SK-N-SH (cell line): ENCODE data around the gene HTRA3. TPM values are rescaled to one million over a fixed set of nuclear protein-coding genes. Genes with fewer than 3 reads are reported as not detected.
"Not testable (repeated sequence)": the region's sequence is repeated elsewhere in the genome, so short reads cannot be mapped to it uniquely, and the experiment has no call there.

Source experiments
- CTCF ChIA-PET: fragments of 300-600, 350-600 bp; formaldehyde crosslinking; extraction: SDS; loops from one replicate; lab custom pipeline; 2021; lab: Yijun Ruan, JAX
- POLR2A ChIA-PET: fragments of 350-600 bp; sonication (Branson Sonifier 250); formaldehyde crosslinking; extraction: SDS; loops from one replicate; lab custom pipeline; 2020; ENCODE audit warnings: antibody characterized with exemption, inconsistent platforms; lab: Yijun Ruan, JAX
- DNase-seq: peaks from one replicate; pipeline ENCODE4 v3.0.0; 2012
- H2AFZ ChIP-seq: fragments of 200-600 bp; sonication (generic); 2 replicates; pipeline ENCODE4 v1.8.1; 2016; ENCODE audit warnings: antibody characterized with exemption, mild to moderate bottlenecking, low read depth
- H3F3A ChIP-seq: fragments of 200-600 bp; sonication (generic); replicated peaks from 2 replicates; pipeline ENCODE3; 2016; ENCODE audit warnings: antibody characterized with exemption, mild to moderate bottlenecking; ENCODE audit not compliant: insufficient read depth
- H3K27ac ChIP-seq, 2 experiments: fragments of 200-500 bp in 1 of 2; fragments of 200-600 bp in 1 of 2; sonication (Bioruptor generic) in 1 of 2; sonication (generic), shearing (Covaris generic) in 1 of 2; 2 replicates each; pipeline versions ENCODE4 v1.5.1 to v1.6.1; 2014 to 2016; ENCODE audit warnings: low read depth in 2 of 2, inconsistent platforms in 1 of 2, low read length in 1 of 2, mild to moderate bottlenecking in 1 of 2, mixed read lengths in 1 of 2
- H3K27me3 ChIP-seq: fragments of 200-600 bp; sonication (generic), shearing (Covaris generic); 2 replicates; pipeline ENCODE4 v1.6.1; 2016; ENCODE audit warnings: mixed run types; ENCODE audit not compliant: insufficient read depth
- H3K36me3 ChIP-seq, 2 experiments: fragments of 200-500 bp in 1 of 2; fragments of 200-600 bp in 1 of 2; sonication (Bioruptor generic) in 1 of 2; sonication (generic) in 1 of 2; replicated peaks in 1 of 2; 2 replicates each; pipeline versions ENCODE3 to v1.5.1; 2014 to 2016; ENCODE audit warnings: low read length in 1 of 2, mild to moderate bottlenecking in 1 of 2; ENCODE audit not compliant: insufficient read depth in 2 of 2, control insufficient read depth in 1 of 2
- H3K4me1 ChIP-seq, 2 experiments: fragments of 200-500 bp in 1 of 2; fragments of 200-600 bp in 1 of 2; sonication (Bioruptor generic) in 1 of 2; sonication (generic), shearing (Covaris generic) in 1 of 2; 2 replicates each; pipeline versions ENCODE4 v1.5.1 to v1.6.1; 2014 to 2016; ENCODE audit warnings: low read depth in 1 of 2, low read length in 1 of 2, mixed run types in 1 of 2; ENCODE audit not compliant: insufficient read depth in 2 of 2, control insufficient read depth in 1 of 2
- H3K4me2 ChIP-seq: fragments of 200-600 bp; sonication (generic), shearing (Covaris generic); 2 replicates; pipeline ENCODE4 v1.6.1; 2017; ENCODE audit warnings: mixed run types
- H3K4me3 ChIP-seq, 2 experiments: fragments of 200-500 bp in 1 of 2; fragments of 200-600 bp in 1 of 2; sonication (Bioruptor generic) in 1 of 2; sonication (generic), shearing (Covaris generic) in 1 of 2; 2 replicates each; pipeline versions ENCODE4 v1.5.1 to v1.8.1; 2014 to 2016; ENCODE audit warnings: low read depth in 2 of 2, inconsistent platforms in 1 of 2, low read length in 1 of 2, mild to moderate bottlenecking in 1 of 2, mixed read lengths in 1 of 2, moderate library complexity in 1 of 2
- H3K79me2 ChIP-seq: fragments of 200-600 bp; sonication (generic); 2 replicates; pipeline ENCODE4 v1.8.1; 2017; ENCODE audit warnings: mild to moderate bottlenecking; ENCODE audit not compliant: insufficient read depth
- H3K9ac ChIP-seq: fragments of 200-600 bp; sonication (generic); 2 replicates; pipeline ENCODE4 v1.6.1; 2017; ENCODE audit warnings: mixed run types
- H3K9me2 ChIP-seq: fragments of 200-600 bp; sonication (generic); 2 replicates; pipeline ENCODE4 v1.6.1; 2017; ENCODE audit warnings: mixed run types
- H3K9me3 ChIP-seq: fragments of 200-600 bp; sonication (generic); 2 replicates; pipeline ENCODE4 v1.6.1; 2017; ENCODE audit warnings: mixed run types, mild to moderate bottlenecking, moderate library complexity
- H4K20me1 ChIP-seq: fragments of 200-600 bp; sonication (generic); 2 replicates; pipeline ENCODE4 v1.6.1; 2017; ENCODE audit warnings: mild to moderate bottlenecking, mixed run types; ENCODE audit not compliant: insufficient read depth
- EP300 ChIP-seq, 2 experiments: IDR thresholded peaks; 2 replicates each; pipeline versions ENCODE4 v1.4.0 to v1.6.1; 2012; ENCODE audit warnings: borderline replicate concordance in 1 of 2, low read depth in 1 of 2, low read length in 1 of 2
- FOXJ3 ChIP-seq: sonication (generic); formaldehyde crosslinking; IDR thresholded peaks from 2 replicates; pipeline ENCODE4 v1.5.1; 2020; ENCODE audit warnings: mild to moderate bottlenecking, missing genetic modification reagents
- GATA2 ChIP-seq: sonication (generic); formaldehyde crosslinking; IDR thresholded peaks from 2 replicates; pipeline ENCODE4 v1.5.0; 2020; ENCODE audit warnings: mild to moderate bottlenecking, missing genetic modification reagents
- MXI1 ChIP-seq: IDR thresholded peaks from 2 replicates; pipeline ENCODE4 v1.6.1; 2012; ENCODE audit warnings: mild to moderate bottlenecking, low read depth, low read length, improper control_type of control experiment
- RXRA ChIP-seq: IDR thresholded peaks from 2 replicates; pipeline ENCODE4 v1.4.0; 2012; ENCODE audit warnings: low read depth, mild to moderate bottlenecking, borderline replicate concordance
- SMC3 ChIP-seq: IDR thresholded peaks from 2 replicates; pipeline ENCODE4 v1.6.1; 2012; ENCODE audit warnings: low read depth, low read length, improper control_type of control experiment
- TAF1 ChIP-seq: IDR thresholded peaks from 2 replicates; pipeline ENCODE4 v1.6.1; 2012; ENCODE audit warnings: low read depth, mild to moderate bottlenecking, low read length, moderate library complexity, borderline replicate concordance
- WGBS: methylation state at CpG from one replicate; pipeline ENCODE4 v1.1.6; 2017; ENCODE audit warnings: low lambda C conversion rate; 5-methylcytosine and 5-hydroxymethylcytosine counted together
- polyA plus RNA-seq, 3 experiments: library from polyadenylated mRNA; depleted of rRNA; stranded (reverse); fragments of >200 nt; gene quantifications; 2 replicates each; pipeline ENCODE4 v1.2.3, GENCODE V29; 2012
- TF ChIP-seq, protein P1 (sequence below): IDR thresholded peaks from 2 replicates; pipeline ENCODE4 v1.6.1; 2012; ENCODE audit warnings: mild to moderate bottlenecking, low read depth, low read length, moderate library complexity

Gene HTRA3
- polyA plus RNA-seq, 1 of the 3 experiments (the other 2 are of a cell fraction), result 0.05 TPM

DNA sequence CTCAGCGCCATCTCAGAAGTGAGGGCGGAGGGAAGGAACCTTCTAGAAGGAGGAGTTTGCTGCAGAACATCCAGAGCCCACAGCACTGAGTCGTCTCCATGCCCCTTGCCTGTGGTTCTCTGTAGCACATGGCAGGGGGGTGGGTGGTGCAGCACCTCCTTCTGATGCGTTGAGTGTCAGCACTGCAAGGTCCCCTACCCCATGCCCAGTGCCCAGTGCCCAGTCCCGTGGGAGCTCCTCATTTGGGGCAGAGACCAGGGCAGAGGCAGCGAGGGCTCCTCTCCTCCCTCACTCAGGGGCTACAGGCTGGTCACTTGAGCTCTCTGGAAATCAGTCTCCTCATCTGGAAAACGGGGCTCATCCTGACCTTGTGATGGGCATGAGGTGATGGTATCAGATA, 78.1 kb downstream of the HTRA3 start (continued):
- TF ChIP-seq, protein P1, sequence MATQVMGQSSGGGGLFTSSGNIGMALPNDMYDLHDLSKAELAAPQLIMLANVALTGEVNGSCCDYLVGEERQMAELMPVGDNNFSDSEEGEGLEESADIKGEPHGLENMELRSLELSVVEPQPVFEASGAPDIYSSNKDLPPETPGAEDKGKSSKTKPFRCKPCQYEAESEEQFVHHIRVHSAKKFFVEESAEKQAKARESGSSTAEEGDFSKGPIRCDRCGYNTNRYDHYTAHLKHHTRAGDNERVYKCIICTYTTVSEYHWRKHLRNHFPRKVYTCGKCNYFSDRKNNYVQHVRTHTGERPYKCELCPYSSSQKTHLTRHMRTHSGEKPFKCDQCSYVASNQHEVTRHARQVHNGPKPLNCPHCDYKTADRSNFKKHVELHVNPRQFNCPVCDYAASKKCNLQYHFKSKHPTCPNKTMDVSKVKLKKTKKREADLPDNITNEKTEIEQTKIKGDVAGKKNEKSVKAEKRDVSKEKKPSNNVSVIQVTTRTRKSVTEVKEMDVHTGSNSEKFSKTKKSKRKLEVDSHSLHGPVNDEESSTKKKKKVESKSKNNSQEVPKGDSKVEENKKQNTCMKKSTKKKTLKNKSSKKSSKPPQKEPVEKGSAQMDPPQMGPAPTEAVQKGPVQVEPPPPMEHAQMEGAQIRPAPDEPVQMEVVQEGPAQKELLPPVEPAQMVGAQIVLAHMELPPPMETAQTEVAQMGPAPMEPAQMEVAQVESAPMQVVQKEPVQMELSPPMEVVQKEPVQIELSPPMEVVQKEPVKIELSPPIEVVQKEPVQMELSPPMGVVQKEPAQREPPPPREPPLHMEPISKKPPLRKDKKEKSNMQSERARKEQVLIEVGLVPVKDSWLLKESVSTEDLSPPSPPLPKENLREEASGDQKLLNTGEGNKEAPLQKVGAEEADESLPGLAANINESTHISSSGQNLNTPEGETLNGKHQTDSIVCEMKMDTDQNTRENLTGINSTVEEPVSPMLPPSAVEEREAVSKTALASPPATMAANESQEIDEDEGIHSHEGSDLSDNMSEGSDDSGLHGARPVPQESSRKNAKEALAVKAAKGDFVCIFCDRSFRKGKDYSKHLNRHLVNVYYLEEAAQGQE, result no peak

DNA sequence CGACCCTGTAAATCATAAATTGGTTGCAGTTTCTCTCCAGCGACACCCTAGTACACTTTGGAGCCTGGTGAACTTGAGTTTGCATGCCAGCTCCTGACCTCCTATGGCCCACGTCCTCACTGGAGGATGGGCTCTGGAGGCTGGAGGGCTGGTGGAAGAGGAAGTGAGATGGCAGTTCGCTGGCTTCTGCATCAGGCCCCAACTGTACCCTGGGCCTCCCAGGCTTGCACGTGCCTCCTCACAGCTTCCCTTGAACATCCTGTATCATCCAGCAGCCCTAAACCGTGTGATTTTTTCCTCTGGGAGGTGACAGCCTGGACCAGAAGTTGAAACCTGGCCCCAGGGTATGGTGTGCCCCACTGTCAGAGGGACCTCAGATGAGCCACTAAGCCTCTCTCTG, 78.5 kb downstream of the HTRA3 start:
- Histone ChIP-seq H4K20me1 (no peaks in the 10 kb centered on the region), H3K36me3 (no peaks in the 10 kb centered on the region), H3K27me3 (no peaks in the 10 kb centered on the region), H3K27ac (no peak overlapping the region), H3K9ac (no peak overlapping the region), H3K4me1 (peaks cover 0 to 7% of the 10 kb centered on the region in 2 experiments; a peak in 1 of 4 replicates), H3K4me2 (no peak overlapping the region), H2AFZ (no peak overlapping the region), H3K9me2 (no peaks in the 10 kb centered on the region), H3K4me3 (no peak overlapping the region), H3K9me3 (no peaks in the 10 kb centered on the region), H3K79me2 (no peaks in the 10 kb centered on the region), H3F3A (no peaks in the 10 kb centered on the region)
- no peak for TF ChIP-seq RXRA
- TF ChIP-seq TAF1, result no peak
- no peak for TF ChIP-seq MXI1
- no peak for TF ChIP-seq SMC3
- TF ChIP-seq FOXJ3 (CRISPR knock-in tag), result no peak
- no peak for TF ChIP-seq GATA2
- no peak for TF ChIP-seq EP300 (IDR thresholded peaks at IDR 0.05; ENCODE audit: borderline replicate concordance in 1 of 2, low read depth in 1 of 2, low read length in 1 of 2)
- CTCF ChIA-PET, result interaction anchor here (1.3 kb wide), 1 partner anchor 106 kb away, joined by 5 read pairs; no protein-coding TSS in a partner anchor
- DNase-seq, result no peak
- POLR2A ChIA-PET, result no interaction called here
- 53% methylated on average over 4 of the region's 6 CpGs for WGBS

DNA sequence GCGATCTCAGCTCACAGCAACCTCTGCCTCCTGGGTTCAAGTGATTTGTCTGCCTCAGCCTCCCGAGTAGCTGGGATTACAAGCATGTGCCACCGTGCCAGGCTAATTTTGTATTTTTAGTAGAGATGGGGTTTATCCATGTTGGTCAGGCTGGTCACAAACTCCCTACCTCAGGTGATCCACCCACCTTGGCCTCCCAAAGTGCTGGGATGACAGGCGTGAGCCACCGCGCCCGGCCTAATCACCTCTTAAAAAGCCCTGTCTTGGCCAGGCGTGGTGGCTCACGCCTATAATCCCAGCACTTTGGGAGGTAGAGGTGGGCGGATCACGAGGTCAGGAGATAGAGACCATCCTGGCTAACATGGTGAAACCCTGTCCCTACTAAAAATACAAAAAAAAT, 79.7 kb downstream of the HTRA3 start:
- 84% methylated on average over 11 of the region's 11 CpGs for WGBS
- H3K9ac ChIP-seq, H3F3A ChIP-seq, H3K4me3 ChIP-seq, POLR2A ChIA-PET, H3K4me1 ChIP-seq, H2AFZ ChIP-seq, H3K27ac ChIP-seq, H3K27me3 ChIP-seq, H3K9me3 ChIP-seq, H4K20me1 ChIP-seq, DNase-seq, H3K79me2 ChIP-seq, H3K9me2 ChIP-seq, H3K36me3 ChIP-seq, H3K4me2 ChIP-seq: not testable (repeated sequence)
- CTCF ChIA-PET, result interaction anchor here (0.9 kb wide), 1 partner anchor 107 kb away, joined by 3 read pairs; no protein-coding TSS in a partner anchor
